ENCODE data around the gene LHX3. TPM values are rescaled to one million over a fixed set of nuclear protein-coding genes. Genes with fewer than 3 reads are reported as not detected.

Gene LHX3
- total RNA-seq, 1 experiment from 2014 or later: not detected

GRCh38 chr9:136149853-136150252 is 55.1 kb downstream of the LHX3 start:
- no peaks in the 10 kb centered on the region for H3K27me3 ChIP-seq (ENCODE audit: insufficient read depth, low read length)
- no peaks in the 10 kb centered on the region for H3K9me3 ChIP-seq (ENCODE audit: control insufficient read depth, low read depth, low read length)
- no peak overlapping the region for H3K27ac ChIP-seq (ENCODE audit: insufficient read length, low read depth, low read length)
- no peaks in the 10 kb centered on the region for H3K79me2 ChIP-seq (ENCODE audit: insufficient read depth, low read length)
- H2AK5ac ChIP-seq (ENCODE audit: insufficient read length, low read length): no peak overlapping the region
- TF ChIP-seq CTCF (conservative IDR thresholded peaks at IDR 0.05): no peak
- H3K23me2 ChIP-seq (ENCODE audit: insufficient read length, low read depth, low read length, poor library complexity, severe bottlenecking): no peaks in the 10 kb centered on the region
- H4K91ac ChIP-seq (ENCODE audit: insufficient read length, low read depth, low read length): no peak overlapping the region
- Mint-ChIP-seq H3K27me3 (ENCODE audit: low read depth) (peaks cover 15% of the 10 kb centered on the region), H3K4me3 (no peak overlapping the region), H3K4me1 (peaks cover 5 to 16% of the 10 kb centered on the region in 2 experiments), H3K9me3 (peaks cover 0 to 2% of the 10 kb centered on the region in 2 experiments; a peak in 2 of 5 replicates), H3K36me3 (ENCODE audit: insufficient read depth in 1 of 3, low read depth in 3 of 3) (no peaks in the 10 kb centered on the region; a peak in 1 of 7 replicates), H3K27ac (no peak overlapping the region)
- H2AFZ ChIP-seq (ENCODE audit: low read length): no peak overlapping the region
- no peak overlapping the region for H2BK20ac ChIP-seq (ENCODE audit: low read depth, low read length, poor library complexity, severe bottlenecking)
- H2BK5ac ChIP-seq (ENCODE audit: insufficient read length, low read length): no peak overlapping the region
- H3K79me1 ChIP-seq (ENCODE audit: insufficient read depth, low read depth, low read length, poor library complexity, severe bottlenecking): no peaks in the 10 kb centered on the region
- H2BK12ac ChIP-seq (ENCODE audit: insufficient read length, low read depth, low read length): no peak overlapping the region
- H3K4me2 ChIP-seq (ENCODE audit: insufficient read depth, insufficient read length, low read length): no peak overlapping the region
- no CpG with 5 or more reads among the region's 9 CpGs for WGBS (ENCODE audit: extremely low coverage, insufficient read length, low lambda C conversion rate)
- H2BK15ac ChIP-seq (ENCODE audit: low read depth, low read length): no peak overlapping the region
- no peak for DNase-seq
- no peak overlapping the region for H3K4ac ChIP-seq (ENCODE audit: low read depth, low read length)
- no peak overlapping the region for H4K8ac ChIP-seq (replicated peaks; ENCODE audit: insufficient read length, low read depth, low read length)
- H3K4me1 ChIP-seq (ENCODE audit: insufficient read depth, low read length): no peaks in the 10 kb centered on the region; the same call in 1 of the 2 replicates
- no peak overlapping the region for H3K9ac ChIP-seq (ENCODE audit: extremely low read depth, insufficient read length, low read length)
- H3K56ac ChIP-seq (ENCODE audit: insufficient read length, low read depth, low read length): no peak overlapping the region
- H4K20me1 ChIP-seq (ENCODE audit: control insufficient read depth, insufficient read depth, insufficient read length): no peaks in the 10 kb centered on the region
- no peak overlapping the region for H3K23ac ChIP-seq (ENCODE audit: insufficient read length, low read depth, low read length)
- H3K18ac ChIP-seq (ENCODE audit: insufficient read length, low read depth, low read length): peak overlapping the region; percentile 39
- no peak overlapping the region for H3K14ac ChIP-seq (ENCODE audit: insufficient read depth, low read length)
- H2BK120ac ChIP-seq (ENCODE audit: low read depth, low read length, poor library complexity, severe bottlenecking): no peak overlapping the region
- H3T11ph ChIP-seq (ENCODE audit: low read length): no peak overlapping the region
- H4K5ac ChIP-seq (ENCODE audit: insufficient read length, low read depth, low read length): no peak overlapping the region

All from H9 (cell line).